M059J (cell line): ENCODE results near the gene SLC39A13. TPM values are rescaled to one million over a fixed set of nuclear protein-coding genes. Genes with fewer than 3 reads are reported as not detected.

Experiments used
- DNase-seq: peaks from one replicate; pipeline ENCODE4 v3.0.0-alpha.2; 2012; ENCODE audit warnings: low read depth
- total RNA-seq: library from RNA; depleted of rRNA; stranded (reverse); fragments of >200 nt; shearing (Covaris generic); gene quantifications from 2 replicates; pipeline ENCODE4 v1.2.3, GENCODE V29; 2014; rRNA removed

The SLC39A13 gene
- total RNA-seq, 1 experiment from 2014 or later: 43.9 TPM

- no peak for DNase-seq
These were observed 45.0 kb downstream of the SLC39A13 start for GRCh38 chr11:47453365-47453764.

- peak; percentile 86 for DNase-seq
These were observed 45.9 kb downstream of the SLC39A13 start for GRCh38 chr11:47454258-47454671.

- no peak for DNase-seq
These were observed 52.3 kb downstream of the SLC39A13 start for GRCh38 chr11:47460571-47461235.

- no peak for DNase-seq
These were observed 53.5 kb downstream of the SLC39A13 start for GRCh38 chr11:47461876-47462275.

GRCh38 chr11:47464483-47464882 lies 56.1 kb downstream of the SLC39A13 start:
- DNase-seq: no peak

Other genes starting within 250 kb of the SLC39A13 start
- gene ARFGAP2, start 231.7 kb upstream of the SLC39A13 start, total RNA-seq: 119 and 130 TPM in 2 replicates
- gene PACSIN3, start 222.2 kb upstream of the SLC39A13 start, total RNA-seq: 13.3 and 15.8 TPM in 2 replicates
- 21.2 and 23.2 TPM in 2 replicates for gene DDB2, start 193.6 kb upstream of the SLC39A13 start, total RNA-seq
- gene ACP2, start 159.8 kb upstream of the SLC39A13 start, total RNA-seq: 74.4 and 98.8 TPM in 2 replicates
- 7.7 and 13.1 TPM in 2 replicates for gene NR1H3, start 150.6 kb upstream of the SLC39A13 start, total RNA-seq
- gene MADD, start 138.5 kb upstream of the SLC39A13 start, total RNA-seq: 13.3 and 25.1 TPM in 2 replicates
- gene MYBPC3, start 55.9 kb upstream of the SLC39A13 start, total RNA-seq: not detected in 2 replicates
- gene SPI1, start 30.0 kb upstream of the SLC39A13 start, total RNA-seq: not detected in 2 replicates
- gene PSMC3, start 17.8 kb downstream of the SLC39A13 start, total RNA-seq: 283 and 294 TPM in 2 replicates
- gene RAPSN, start 40.5 kb downstream of the SLC39A13 start, total RNA-seq: not detected in 2 replicates
- 50.0 and 73.1 TPM in 2 replicates for gene CELF1, start 144.5 kb downstream of the SLC39A13 start, total RNA-seq
- 183 and 234 TPM in 2 replicates for gene PTPMT1, start 157.0 kb downstream of the SLC39A13 start, total RNA-seq
- 26.0 and 35.4 TPM in 2 replicates for gene KBTBD4, start 170.4 kb downstream of the SLC39A13 start, total RNA-seq
- 85.7 and 108 TPM in 2 replicates for gene NDUFS3, start 170.5 kb downstream of the SLC39A13 start, total RNA-seq
- not detected in 2 replicates for gene FAM180B, start 178.1 kb downstream of the SLC39A13 start, total RNA-seq
- 0.10 TPM in 1 of 2 replicates, not detected in the other for gene C1QTNF4, start 185.8 kb downstream of the SLC39A13 start, total RNA-seq
- 138 and 204 TPM in 2 replicates for gene MTCH2, start 234.0 kb downstream of the SLC39A13 start, total RNA-seq